LNCaP clone FGC (cell line): ENCODE measurements around the gene LHFPL2.

ENCODE experiments used
- DNase-seq: peaks from one replicate; pipeline ENCODE4 v3.0.0-alpha.2; 2011; ENCODE audit warnings: low read depth
- H3K4me3 ChIP-seq: 2 replicates; pipeline ENCODE4 v1.5.1; 2011; ENCODE audit warnings: mild to moderate bottlenecking, low read depth, low read length, control low read depth
- TF ChIP-seq, protein P1 (sequence below): IDR thresholded peaks from 2 replicates; pipeline ENCODE4 v1.5.1; 2012; ENCODE audit warnings: mild to moderate bottlenecking; ENCODE audit not compliant: control insufficient read depth, insufficient read depth; ENCODE audit errors: extremely low read depth

The LHFPL2 gene

DNA sequence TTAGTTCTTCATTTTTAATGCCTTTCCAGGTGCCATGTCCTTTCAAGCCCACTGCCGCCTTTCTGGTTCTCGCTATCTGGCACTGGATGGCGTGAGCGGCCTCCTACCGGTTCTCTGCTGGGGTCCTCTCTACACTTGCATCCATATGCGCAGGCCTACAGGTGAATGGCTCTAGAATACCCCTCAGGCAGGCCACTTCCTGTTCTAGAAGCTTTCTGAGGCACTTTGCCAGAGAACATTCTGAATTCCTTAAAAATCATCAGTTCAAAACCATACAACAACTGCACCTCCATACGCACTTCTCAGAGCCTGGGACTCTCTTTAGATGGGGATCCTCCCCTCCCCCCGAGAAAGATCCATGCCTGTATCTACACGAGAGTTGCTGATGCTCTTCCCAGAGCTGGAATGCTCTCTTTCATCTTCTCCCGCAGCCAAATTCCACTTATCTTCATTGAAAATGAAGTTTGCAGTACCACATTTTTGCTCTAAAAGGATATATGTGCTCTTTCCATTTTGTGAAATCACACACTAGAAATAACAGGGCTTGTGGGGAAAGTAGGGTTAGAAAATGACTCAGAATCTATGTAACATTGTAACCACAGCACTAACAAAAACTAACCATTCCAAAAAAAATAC lies 1.4 kb upstream of the LHFPL2 start:
- DNase-seq: no peak
- TF ChIP-seq, protein P1, sequence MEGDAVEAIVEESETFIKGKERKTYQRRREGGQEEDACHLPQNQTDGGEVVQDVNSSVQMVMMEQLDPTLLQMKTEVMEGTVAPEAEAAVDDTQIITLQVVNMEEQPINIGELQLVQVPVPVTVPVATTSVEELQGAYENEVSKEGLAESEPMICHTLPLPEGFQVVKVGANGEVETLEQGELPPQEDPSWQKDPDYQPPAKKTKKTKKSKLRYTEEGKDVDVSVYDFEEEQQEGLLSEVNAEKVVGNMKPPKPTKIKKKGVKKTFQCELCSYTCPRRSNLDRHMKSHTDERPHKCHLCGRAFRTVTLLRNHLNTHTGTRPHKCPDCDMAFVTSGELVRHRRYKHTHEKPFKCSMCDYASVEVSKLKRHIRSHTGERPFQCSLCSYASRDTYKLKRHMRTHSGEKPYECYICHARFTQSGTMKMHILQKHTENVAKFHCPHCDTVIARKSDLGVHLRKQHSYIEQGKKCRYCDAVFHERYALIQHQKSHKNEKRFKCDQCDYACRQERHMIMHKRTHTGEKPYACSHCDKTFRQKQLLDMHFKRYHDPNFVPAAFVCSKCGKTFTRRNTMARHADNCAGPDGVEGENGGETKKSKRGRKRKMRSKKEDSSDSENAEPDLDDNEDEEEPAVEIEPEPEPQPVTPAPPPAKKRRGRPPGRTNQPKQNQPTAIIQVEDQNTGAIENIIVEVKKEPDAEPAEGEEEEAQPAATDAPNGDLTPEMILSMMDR: no peak
- no peak overlapping the region for H3K4me3 ChIP-seq

DNA sequence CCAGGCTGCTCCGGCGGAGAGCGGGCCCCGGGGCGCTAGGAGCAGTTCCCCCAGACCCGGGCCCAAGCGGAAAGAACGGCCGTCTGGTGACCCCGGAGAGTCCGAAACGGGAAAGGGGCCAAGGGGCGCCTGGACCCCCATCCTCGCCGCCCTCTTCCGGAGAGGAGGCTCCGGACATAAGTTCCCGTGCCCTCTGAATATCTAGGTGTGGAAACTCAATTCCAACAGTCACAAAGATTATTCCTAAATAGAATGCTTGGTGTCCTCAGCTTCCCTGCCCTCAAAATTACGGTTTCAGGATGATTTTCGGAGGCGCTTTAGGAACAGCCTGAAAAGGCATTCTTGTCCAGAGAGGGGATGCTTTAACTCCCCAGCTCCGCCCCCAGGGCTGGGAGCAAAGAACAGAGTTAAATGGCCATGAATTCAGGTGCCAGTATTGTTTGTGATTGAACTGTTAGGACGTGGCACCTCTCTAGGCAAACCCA lies 681 bp upstream of the LHFPL2 start:
- no peak overlapping the region for H3K4me3 ChIP-seq
- TF ChIP-seq, protein P1: no peak
- DNase-seq: no peak

DNA sequence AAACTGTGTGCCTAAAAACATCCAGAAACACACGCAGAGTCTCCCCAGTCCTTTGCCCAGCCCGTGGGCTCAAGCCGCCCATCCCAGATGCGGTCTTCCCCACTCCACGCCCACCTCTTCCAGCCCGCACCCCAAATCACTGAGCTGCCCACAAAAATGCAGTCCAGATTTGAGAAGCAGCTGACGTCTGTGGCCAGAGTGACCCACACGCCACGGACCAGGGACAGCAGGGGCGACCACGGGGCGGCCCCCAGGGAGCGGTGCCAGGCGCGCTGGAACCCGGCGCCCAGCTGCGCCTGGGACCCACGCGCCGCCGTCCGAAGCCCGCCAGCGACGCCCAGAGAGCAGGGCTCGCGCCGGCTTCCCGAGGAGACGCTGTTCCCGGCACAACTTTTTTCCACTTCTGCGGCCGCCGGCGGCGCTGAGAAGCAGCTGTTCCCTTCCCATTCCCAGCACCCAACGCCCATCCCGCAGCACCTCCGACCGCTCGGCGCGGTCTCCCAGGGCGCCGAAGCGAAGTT lies 674 bp downstream of the LHFPL2 start:
- no peak for DNase-seq
- TF ChIP-seq, protein P1: peak; percentile 53
- peak overlapping the region; percentile 54 for H3K4me3 ChIP-seq

DNA sequence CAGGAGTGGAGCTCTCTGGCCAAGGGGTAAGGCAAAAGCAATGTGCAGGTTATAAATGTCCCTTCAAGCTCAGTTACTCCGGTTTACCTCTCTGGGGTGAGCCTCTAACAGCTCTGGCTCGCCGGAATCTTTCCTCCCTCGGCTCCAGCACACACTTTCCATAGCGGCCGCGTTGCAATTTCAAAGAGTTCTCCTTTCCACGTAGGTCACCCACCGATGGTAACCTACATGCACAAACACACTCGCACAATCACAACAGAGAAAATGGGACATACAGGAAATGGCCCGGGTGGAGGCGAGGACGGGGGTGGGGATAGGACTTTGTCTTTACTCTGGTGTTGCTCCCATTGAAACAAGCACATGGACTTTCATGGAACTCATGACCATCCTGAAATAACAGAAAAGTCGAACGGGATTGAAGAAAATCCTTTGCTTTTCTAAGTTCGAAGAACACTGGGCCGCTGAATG lies 1.2 kb downstream of the LHFPL2 start:
- TF ChIP-seq, protein P1: no peak
- DNase-seq: no peak
- peak overlapping the region; percentile 54 for H3K4me3 ChIP-seq

DNA sequence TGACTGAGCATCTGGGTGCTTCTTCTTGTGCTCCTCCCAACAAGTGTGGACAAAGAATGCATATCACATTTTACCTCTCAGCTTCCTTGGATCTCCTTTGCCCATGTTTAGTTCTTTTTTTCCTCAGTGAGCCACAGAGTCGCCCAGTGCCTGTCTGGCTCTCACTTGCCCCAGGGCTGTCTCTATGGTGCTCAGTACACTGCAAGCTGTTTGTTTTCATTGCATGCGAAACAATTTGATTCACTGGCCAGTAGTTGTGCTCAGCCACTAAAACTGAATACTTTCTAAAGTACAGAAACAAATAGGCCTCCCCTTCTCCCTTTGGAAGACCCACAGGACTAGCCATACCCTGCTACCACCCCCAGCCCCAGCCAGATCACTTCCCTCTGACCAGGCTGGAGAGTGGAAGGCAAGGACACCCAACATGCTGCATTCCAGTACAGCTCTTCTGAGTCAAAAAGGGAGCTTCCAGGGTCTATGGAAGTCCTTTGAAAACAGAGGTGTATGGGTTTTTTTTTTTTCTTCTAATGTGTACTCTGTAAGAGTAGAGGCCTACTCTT lies 3.8 kb downstream of the LHFPL2 start:
- TF ChIP-seq, protein P1: no peak
- DNase-seq: no peak
- H3K4me3 ChIP-seq: no peak overlapping the region

DNA sequence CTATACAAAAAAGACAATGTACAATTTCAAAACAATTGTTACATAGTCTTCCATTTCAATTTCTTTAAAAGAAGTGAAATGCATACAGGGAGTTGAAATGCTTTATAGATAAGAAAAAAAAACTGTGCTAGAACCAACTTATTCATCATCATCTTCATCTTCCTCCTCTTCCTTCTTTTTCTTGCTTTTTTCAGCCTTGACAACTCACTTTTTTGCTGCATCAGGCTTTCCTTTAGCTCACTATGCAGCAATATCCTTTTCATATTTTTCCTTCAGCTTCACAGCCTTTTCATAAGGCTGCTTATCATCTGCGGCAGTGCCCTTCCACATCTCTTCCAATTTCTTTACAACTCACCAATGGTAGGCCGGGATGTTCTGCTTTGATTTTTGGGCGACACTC lies 4.4 kb downstream of the LHFPL2 start:
- no peak for DNase-seq
- no peak overlapping the region for H3K4me3 ChIP-seq
- TF ChIP-seq, protein P1: no peak

DNA sequence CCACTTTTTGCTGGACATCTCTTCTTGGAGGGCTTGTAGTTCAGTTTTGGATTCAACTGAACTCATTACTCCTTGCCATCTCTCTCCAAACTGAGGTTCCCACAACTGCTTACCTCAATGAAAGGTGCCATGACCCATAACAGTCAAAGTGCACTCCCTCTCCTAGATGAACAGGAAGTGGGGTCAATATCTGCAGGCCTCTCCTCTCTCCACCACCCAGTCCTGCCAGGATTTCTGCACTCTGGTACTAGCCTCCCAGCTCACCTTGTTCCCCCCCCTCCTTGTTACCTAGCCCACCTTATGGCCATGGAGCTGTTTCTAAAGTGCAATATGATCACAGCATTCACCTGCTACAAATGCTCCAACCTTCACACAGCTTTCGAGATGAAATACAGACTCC lies 5.9 kb downstream of the LHFPL2 start:
- DNase-seq: no peak
- TF ChIP-seq, protein P1: no peak
- H3K4me3 ChIP-seq: no peak overlapping the region
